ENCODE data around the gene UCP2.
"Not testable (repeated sequence)": the region's sequence is repeated elsewhere in the genome, so short reads cannot be mapped to it uniquely, and the experiment has no call there.

Gene UCP2

DNA sequence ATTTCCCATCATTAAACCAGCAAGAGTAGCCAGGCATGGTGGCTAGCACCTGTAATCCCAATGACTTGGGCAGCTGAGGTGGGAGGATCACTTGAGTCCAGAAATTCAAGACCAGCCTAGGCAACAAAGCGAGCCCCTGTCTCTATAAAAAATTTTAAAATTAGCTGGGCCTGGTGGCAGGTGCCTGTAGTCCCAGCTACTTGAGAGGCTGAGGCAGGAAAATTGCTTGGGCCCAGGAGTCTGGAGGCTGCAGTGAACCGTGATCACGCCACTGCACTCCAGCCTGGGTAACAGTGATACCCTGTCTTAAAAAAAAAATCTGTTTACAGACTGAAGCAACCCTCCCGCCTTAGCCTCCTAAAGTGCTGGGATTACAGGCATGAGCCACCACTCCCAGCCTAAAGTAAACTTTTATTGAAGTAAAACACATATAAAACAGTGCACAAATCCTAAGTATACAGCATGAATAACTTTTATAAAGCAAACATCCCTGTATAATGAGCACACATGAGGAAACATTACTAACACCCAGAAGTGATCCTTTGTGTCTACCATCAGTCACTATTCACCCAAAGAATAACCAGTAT is 13.6 kb upstream of the UCP2 start:
- no peak for DNase-seq

DNA sequence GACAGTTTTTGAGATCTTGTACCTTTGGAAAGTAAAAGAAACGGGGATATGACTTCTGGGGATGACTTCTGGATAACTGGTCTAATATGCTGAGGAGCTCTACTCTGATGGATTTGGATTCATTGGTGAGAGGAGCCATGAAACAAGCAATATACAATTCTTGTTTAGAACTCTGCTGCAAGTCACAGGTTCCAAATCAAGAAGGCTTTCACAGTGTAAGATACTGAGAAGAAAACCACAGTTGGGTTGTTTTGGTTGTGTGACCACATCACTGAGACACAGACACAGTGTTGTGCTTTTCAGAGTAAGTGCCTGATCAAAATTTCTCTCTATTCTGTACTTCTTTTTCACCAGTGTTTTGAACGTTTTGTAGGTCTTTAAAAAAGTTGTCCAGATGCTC is 13.1 kb upstream of the UCP2 start:
- no peak for DNase-seq

DNA sequence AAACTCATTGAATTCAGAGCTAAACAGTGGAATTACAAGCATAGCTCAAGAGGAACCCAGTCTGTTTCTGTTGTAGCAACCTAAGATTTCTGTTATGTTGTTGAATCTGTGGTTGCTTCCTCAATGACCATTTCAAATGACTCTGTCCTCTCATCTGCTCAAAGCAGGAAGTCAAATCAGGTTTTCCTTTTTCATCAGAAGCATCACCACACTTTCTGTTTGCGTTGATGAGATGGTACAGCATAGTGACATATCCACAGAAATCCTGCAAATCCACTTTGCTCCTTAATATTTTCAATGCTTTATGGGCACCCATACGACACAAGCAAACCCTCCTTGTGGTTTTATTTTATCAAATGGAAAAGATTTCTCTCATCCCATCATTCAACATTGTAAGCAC is 12.6 kb upstream of the UCP2 start:
- DNase-seq = no peak

DNA sequence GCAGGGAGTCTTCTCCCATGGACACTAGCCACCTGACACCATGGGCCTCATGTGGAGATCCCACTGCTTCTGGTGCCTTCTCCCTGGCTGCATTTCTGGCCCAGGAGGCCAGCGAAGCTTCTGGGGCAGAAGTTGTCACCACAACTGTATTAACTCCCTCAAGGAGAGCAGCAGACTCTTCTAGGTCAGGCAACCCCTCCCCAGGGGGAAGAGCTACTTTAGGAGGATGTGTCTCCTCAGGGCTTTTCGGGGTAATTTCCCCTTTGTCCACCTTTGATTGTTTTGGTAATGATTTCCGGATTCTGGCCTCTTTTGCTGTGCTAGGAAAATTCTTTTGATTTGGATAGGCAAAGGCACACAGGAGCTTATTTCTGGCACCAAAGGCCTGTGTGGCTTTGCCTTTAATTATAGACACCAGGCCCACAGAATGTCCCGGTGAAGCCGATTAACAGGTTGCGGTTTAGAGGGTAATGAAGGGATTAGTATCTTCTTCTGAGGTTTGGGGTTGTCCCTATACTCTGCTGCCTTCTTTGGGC is 8.9 kb upstream of the UCP2 start:
- no peak for DNase-seq

DNA sequence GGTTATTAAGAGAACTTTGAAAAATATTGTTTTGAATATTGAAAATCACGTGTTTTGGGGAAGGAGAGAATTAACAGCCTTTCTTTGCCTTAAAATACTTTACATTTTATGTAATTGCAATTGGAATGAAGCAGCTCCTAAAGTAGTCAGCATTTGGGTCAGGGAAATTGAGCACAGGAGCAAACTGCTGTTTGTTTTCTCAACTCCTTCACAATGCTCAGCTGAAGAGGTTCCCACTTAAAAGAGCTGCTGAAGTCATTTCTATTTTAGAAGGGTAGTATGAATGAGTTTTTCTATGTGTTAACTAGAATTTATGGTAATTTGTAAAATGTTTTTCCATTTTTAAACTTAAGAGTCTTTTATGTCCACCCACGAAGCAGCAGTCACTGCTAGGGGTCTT is 8.1 kb upstream of the UCP2 start:
- no peak for DNase-seq

DNA sequence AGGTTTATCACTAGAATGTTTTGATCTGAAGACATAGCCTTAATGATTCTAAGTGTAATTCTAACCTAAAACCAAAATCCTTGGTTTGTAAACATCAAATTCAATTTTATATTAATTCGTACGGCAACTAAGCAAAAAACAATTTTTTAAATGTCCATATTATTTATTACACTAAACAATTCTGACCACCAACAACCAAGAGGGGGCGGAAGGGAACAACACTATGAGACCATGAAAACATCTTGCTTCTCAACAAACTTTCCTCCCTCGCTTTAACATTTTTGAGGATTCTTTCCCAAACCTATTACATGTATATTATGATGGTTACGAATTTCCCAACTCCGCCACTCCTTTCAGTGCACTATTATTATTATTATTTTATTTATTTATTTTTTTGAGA is 6.5 kb upstream of the UCP2 start:
- DNase-seq = no peak

DNA sequence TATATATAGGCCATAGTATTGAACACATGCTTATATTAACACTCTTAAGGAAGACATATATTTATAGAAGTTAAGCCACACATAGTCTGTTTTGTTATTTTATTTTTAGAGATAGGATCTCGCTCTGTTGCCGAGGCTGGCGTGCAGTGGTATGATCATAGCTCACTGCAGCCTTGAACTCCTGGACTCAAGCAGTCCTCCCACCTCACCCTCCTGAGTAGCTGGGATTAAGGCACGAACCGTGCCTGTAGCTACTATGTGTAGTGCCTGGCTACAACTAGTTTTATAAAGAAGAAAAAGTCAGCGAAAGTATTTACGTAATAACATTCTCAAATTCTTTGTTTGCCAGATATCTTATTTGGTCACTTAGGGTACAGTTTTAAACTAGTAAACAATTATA is 5.6 kb upstream of the UCP2 start:
- no peak for DNase-seq

DNA sequence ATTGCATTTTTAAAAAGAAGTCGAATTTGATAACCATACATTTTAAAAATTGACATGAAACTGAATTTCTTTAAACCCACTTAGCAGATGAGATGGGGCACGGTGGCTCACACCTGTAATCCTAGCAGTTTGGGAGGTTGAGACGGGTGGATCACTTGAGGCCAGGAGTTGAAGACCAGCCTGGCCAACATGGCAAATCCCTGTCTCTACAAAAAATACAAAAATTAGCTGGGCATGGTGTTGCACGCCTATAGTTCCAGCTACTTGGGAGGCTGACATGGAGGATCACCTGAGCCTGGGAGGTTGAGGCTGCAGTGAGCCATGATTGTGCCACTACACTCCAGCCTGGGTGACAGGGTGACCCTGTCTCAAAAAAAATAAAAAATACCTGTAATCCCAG is 3.0 kb upstream of the UCP2 start:
- DNase-seq = not testable (repeated sequence)

DNA sequence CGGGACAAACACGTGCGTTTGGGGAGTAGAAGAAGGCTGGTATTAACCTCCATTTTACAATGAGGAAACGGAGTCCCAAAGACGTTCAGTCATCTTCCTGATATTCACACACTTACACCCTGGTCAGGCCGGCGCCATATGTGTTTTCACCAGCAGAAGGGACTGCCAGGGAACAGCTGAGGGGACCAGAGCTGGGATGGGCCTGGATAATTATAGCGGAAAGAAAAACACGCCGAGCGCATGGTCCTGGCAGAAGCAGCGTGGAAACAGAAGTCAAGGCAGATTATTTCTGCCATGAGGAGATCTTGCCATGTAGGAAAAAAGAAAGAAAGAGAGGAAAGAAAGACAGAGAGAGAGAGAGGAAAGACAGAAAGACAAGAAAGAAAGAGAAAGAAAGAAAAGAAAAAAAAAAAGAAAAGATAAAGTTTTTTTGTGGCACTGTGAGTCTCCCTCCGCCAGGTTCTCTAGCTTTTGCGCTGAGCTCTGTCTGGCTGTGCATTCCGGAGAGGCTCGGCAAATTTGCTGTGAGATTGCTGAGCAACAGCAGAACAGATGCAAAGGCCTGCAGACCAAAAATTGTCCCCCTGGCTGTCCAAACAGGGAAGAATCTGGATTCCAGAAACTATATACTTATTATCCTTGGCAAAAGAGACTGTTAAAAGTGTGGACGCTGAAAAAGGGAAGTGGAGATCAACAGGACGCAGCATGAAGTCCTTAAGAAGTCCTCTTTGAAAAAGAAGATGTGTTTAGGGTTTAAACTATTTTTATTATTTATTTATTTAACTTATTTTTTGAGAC is 1.3 kb upstream of the UCP2 start:
- DNase-seq = no peak

DNA sequence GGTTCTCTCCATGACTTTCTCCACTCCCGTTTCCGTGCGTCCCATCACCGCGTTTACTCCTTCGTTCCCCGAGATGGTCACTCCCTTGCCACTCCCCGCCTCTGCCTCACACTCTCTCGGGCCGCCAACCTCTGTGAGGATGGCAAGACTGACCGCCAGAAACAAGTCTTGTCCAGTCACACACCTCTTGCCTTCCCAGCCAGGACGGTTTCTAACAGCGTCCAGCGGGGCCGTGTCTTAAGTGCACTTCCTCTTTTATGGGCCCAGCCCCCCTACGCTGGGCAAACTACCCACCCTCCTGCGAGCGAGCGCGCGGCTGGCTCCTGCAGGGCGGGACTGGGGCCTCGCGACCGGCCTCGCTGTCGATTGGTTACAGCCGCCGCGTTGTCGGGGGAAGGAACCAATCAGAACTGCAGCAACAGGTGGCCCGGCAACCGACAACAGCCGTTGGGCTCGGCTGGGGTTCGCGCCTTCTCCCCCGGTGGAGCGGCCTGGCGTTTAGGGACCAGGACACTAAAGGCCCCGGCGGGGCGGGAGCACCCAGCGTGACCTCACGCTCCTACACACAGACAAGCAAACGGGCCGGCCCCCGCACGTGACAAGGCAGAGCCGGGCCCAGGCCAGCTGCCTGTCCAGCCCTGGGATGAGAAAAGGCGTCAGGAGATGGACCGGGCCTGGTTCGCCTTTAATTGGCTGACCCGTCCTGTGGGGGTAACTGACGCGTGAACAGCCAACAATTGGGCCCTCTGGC is 522 bp upstream of the UCP2 start:
- DNase-seq = peak; percentile 96

DNA sequence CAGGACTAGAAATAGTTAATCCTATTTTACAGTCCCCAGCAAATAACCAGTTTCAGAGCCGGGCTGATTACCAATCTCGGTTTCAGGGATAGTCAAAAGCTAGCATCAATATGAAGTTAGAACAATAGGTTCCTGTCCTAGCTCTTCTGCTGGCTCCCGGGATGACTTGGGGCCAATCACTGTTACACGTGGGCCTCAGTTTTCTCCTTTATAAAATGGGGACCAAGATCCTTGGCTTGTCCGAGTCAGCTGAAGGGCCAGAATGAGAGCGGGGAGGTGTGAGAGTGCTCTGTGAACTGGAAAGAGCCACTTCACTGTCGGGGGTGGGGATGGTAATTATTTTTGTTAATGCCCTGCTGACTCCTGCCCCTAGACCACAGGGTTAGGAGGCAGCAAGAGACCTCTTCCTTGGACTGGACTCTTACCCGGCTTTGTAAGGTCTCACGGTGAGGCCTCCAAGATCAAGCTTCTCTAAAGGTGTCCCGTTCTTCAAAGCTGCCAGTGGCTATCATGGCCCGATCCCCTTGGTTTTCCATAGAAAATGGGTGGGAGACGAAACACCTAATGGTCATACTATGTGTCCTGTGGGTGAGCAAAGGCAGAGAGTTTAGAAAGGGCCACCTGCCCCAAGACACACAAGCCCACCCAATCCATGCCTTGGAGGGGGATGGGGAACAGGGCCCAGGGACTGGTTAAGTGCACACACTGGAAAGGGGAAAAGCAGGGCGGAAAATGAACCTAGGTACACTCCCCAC is 1.4 kb downstream of the UCP2 start:
- DNase-seq = no peak

DNA sequence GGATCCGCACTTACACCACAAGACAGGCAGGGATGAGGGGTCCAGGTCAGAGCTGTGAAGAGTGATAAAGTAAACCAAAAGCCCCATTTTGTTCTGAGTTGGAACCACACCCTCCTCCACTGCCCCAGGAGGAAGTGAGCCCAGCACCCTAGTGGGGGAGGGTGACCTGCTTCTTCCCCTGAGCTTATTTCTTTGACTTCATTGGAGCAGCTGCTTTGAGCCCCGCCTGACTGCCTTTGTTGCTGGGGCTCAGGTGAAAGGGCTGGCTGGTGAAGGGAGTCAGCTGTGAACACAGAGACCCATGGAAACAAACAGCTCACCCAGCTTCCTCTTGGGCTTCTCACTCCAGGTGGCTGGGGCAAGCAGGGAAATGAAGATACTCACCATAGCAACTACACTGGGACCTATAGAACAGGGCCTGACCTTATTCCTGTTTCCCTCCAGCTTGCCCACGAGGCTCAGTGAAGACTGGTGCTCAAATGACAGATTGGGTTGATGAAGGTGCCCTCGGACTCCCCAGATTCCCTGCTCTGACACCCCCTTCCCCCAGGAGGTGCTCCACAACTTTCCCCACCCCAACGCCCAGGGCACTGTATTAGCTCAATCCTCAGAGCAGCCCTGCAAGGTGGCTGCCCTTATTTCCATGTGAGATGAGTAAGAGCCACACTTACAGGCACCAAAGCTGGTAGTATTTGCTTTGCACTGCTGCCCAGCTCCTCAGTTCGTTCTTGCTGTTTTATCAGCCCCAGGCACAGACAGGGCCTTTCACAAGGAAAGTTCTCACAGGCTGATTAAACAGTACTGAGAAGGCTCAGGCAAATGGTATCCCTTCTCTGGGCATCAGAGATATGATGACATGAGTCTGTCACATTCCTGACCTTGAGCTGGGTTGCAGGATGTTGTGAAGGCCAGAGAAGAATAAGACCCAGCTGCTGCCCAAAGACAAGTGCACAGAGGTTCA is 2.4 kb downstream of the UCP2 start:
- peak; percentile 39 for DNase-seq

DNA sequence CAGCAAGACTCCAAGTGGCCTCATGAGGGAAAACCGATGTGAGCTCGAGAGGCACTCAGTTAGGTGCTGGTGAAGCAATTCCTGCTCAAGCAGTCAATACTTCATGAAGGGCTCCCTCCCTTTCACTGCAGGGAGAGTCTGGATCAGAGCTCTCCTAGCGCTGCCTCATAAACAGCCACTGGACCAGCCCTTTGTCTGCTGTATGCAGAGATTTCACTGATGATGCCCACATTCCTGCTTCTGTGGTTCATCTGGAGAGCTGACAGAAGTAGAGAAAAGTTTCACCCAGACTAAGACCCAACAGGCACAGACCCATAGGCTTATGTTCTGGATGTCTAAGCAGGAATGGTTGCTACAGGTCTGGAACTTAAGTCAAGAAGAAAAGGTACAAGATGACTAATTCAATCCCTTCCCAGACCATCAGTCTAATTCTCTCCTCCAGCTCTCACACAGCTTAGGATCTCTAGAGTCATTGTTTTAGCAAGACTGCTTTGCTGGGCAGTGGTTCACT is 4.0 kb downstream of the UCP2 start:
- DNase-seq = no peak

DNA sequence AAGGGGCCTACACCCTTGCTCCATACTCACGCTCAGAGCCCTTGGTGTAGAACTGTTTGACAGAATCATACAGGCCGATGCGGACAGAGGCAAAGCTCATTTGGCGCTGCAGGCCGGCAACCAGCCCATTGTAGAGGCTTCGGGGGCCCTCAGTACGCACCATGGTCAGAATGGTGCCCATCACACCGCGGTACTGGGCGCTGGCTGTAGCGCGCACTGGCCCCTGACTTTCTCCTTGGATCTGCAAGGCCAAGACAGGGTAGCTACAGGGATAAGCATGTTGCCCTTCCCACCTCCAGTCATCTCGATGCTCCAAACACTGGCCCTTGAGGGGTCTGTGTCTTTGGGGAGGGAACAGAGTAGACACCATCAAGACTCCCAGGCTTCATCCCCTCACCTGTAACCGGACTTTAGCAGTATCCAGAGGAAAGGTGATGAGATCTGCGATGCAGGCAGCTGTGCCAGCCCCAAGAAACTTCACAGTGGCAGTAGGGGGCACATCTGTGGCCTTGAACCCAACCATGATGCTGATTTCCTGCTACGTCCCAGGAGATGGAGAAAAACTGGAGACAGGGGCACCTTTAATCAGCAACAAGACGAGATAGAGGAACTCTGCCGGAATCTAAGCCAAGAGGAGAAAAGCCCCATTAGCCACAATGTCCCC is 4.7 kb downstream of the UCP2 start:
- DNase-seq = no peak

DNA sequence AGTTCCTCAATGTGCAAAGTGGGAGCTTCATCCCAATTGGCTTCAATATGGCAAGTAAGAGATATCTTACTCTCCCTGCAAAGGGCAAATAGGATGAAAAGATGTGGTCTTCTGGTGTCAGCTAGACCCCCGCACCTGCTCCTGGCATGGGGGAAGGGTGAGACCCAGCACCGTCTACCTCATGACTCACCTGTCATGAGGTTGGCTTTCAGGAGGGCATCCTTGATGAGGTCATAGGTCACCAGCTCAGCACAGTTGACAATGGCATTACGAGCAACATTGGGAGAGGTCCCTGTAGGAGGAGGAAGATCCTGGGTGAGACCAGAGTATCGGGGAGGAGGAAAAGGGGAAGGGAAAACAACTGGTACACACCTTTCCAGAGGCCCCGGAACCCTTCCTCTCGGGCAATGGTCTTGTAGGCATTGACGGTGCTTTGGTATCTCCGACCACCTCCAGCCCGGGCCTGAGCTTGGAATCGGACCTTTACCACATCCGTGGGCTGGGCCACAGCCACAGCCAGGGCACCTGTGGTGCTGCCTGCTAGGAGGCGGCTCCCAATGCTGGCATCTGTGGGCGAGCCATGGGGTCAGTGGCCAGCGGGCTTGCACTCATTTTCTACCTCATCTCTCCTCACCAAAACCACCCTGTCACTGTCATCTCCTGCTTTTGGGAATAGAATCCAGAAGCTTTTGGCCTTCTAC is 6.0 kb downstream of the UCP2 start:
- no peak for DNase-seq

DNA sequence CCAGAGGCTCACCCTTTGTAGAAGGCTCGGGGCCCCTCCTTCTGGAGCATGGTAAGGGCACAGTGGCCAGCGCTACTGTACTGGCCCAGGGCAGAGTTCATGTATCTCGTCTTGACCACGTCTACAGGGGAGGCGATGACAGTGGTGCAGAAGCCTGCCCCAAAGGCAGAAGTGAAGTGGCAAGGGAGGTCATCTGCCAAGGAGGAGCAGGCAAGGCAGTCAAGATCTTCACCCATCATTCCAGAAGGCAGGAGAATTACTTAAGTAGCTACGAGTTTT is 7.2 kb downstream of the UCP2 start:
- DNase-seq = no peak

DNA sequence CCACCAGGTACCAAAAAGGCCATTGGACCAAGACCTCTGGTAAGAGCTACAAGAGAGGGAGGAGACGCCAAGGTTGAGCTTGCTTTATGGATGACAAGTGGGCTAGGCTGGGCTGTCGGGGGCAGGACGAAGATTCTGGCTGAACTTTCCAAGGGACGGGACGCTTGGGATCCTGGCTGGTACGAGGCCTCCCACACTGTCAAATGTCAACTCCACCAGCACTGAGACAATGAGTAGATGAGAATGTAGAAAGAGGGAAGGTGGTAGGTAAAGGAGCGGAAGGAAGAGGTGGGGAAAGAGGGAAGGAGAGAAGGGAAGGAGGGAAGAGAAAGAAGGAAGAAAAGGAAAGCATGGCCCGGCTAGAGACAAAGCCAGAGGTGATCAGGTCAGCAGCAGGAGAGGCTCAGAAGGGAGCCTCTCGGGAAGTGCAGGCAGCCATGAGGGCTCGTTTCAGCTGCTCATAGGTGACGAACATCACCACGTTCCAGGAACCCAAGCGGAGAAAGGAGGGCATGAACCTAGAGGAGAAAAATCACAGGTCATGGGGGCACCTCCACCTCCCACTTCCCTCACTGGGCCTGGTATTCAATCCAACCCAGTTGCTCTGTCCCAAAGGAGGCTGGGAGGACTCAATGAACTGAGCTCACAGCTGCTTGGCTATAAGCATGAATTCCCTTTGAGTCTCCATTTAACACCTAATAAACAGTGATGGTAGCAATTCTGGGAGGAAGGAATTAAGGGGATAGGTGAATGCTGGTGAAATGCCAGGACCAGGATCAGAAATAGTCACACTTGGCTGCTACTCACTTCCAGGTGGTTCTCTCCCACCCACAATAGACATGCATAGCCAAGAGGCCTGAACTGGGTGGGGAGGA is 7.8 kb downstream of the UCP2 start:
- no peak for DNase-seq

DNA sequence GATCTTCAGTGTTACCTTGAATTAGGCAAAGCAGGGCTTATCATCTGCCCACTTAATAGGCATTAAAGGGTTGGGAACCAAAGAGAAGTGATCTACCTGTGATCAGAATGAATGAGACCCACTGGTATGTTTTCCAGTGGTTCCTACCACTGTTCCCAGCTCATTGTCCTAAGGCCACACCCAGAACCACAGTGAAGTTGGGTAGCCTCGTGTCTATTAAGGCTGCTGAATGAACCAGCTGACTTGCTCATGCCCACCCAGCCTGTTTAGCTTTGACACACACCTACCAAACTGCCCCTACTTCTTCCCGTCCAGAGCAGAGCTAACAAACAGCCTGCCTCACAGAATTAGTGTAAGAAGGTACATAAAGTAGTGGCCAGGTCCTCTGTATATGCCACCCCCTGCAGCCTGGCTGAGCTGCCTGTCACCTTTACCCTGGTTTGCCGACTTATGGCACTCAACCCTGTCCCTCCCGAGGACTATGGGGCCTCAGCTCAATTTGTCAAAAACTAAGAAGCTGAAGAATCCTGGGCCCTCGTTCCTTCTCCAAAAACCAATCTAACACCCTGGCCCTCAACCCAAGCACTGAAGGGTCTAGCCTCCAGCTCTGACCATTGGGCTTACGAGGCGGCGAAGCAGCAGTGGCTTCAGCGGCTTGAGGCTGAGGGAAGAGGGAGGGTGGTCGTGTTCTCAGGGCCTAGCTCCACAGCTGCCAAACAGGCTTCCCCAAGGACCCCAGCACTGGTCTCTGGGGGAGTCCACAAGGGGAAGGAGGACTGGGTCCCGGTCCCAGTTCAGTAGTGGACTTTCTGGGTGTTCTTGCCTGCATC is 9.8 kb downstream of the UCP2 start:
- no peak for DNase-seq

Data from right kidney (tissue), 1 donor.